K562 (cell line): Measurements from ENCODE around the gene RAD50. TPM values are rescaled to one million over a fixed set of nuclear protein-coding genes. Genes with fewer than 3 reads are reported as not detected.

ENCODE experiments used
- E2F3 ChIP-seq: fragments of 250-450 bp; sonication (Bioruptor Pico); IDR thresholded peaks from 2 replicates; pipeline ENCODE4 v1.4.0; 2020; ENCODE audit warnings: mild to moderate bottlenecking
- GABPB2 ChIP-seq: fragments of 250-450 bp; sonication (Bioruptor Pico); conservative IDR thresholded peaks from 2 replicates; pipeline ENCODE4 v1.5.1; 2021; ENCODE audit warnings: mild to moderate bottlenecking
- POLR2A ChIP-seq: fragments of 450-650 bp; conservative IDR thresholded peaks from 2 replicates; pipeline ENCODE4 v1.6.1; 2016
- RAD51 ChIP-seq: fragments of 450-650 bp; IDR thresholded peaks from 2 replicates; pipeline ENCODE4 v1.7.1; 2016; ENCODE audit warnings: low read depth, mild to moderate bottlenecking, borderline replicate concordance
- ZBTB17 ChIP-seq: fragments of 450-650 bp; formaldehyde crosslinking; IDR thresholded peaks from 2 replicates; pipeline ENCODE4 v1.4.0; 2020; ENCODE audit warnings: mild to moderate bottlenecking
- ZNF347 ChIP-seq: fragments of 450-650 bp; formaldehyde crosslinking; IDR thresholded peaks from 2 replicates; pipeline ENCODE4 v1.4.0; 2020; ENCODE audit warnings: low read depth, mild to moderate bottlenecking, moderate library complexity
- polyA plus RNA-seq, 8 experiments: library from polyadenylated mRNA; depleted of rRNA in 4 of 8; stranded (reverse) in 5 of 8; unstranded in 3 of 8; fragments of >200 nt; fragmentation: Nextera tagmentation in 2 of 8; fragmentation: Illumina TruSeq in 1 of 8; extraction: Ambion mirVana in 2 of 8; extraction: Trizol in 1 of 8; gene quantifications; 2 replicates each; pipeline versions ENCODE4 v1.2.1 to v1.2.3, GENCODE V29; 2011 to 2014; ENCODE audit warnings: inconsistent platforms in 1 of 8, missing spikeins in 1 of 8
- total RNA-seq, 7 experiments: library from RNA; depleted of rRNA in 6 of 7; stranded (reverse); fragments of >200 nt in 6 of 7; fragmentation: Illumina TruSeq in 2 of 7; extraction: Trizol in 2 of 7; gene quantifications; 2 replicates each; pipeline versions ENCODE4 v1.2.1 to v1.2.3, GENCODE V29; 2011 to 2021; ENCODE audit warnings: low replicate concordance in 1 of 7
- TF ChIP-seq, protein P1 (sequence below): fragments of 450-650 bp; IDR thresholded peaks from 2 replicates; pipeline ENCODE4 v1.6.1; 2016; ENCODE audit warnings: mild to moderate bottlenecking, moderate library complexity
- TF ChIP-seq, protein P2 (sequence below): sonication (generic); IDR thresholded peaks from 2 replicates; pipeline ENCODE4 v1.6.1; 2016
- TF ChIP-seq, protein P3 (sequence below): sonication (generic); formaldehyde crosslinking; IDR thresholded peaks from 2 replicates; pipeline ENCODE4 v1.8.0; 2023; ENCODE audit warnings: mild to moderate bottlenecking, missing genetic modification reagents
- TF ChIP-seq, protein P4 (sequence below), 2 experiments: IDR thresholded peaks; 2 replicates each; pipeline ENCODE4 v1.6.1; 2011; ENCODE audit warnings: borderline replicate concordance in 1 of 2, control low read depth in 1 of 2, low read depth in 1 of 2, low read length in 1 of 2, mild to moderate bottlenecking in 1 of 2, mixed read lengths in 1 of 2, moderate library complexity in 1 of 2; ENCODE audit not compliant: insufficient read depth in 1 of 2, insufficient read length in 1 of 2, poor library complexity in 1 of 2, severe bottlenecking in 1 of 2; ENCODE audit errors: extremely low read depth in 1 of 2

RAD50 gene
- total and polyA plus RNA-seq, 9 of the 15 experiments (the other 6 are each of a cell fraction or from before 2014, with no cell fraction given): 15.3 to 74.2 (median 44.1) TPM

DNA sequence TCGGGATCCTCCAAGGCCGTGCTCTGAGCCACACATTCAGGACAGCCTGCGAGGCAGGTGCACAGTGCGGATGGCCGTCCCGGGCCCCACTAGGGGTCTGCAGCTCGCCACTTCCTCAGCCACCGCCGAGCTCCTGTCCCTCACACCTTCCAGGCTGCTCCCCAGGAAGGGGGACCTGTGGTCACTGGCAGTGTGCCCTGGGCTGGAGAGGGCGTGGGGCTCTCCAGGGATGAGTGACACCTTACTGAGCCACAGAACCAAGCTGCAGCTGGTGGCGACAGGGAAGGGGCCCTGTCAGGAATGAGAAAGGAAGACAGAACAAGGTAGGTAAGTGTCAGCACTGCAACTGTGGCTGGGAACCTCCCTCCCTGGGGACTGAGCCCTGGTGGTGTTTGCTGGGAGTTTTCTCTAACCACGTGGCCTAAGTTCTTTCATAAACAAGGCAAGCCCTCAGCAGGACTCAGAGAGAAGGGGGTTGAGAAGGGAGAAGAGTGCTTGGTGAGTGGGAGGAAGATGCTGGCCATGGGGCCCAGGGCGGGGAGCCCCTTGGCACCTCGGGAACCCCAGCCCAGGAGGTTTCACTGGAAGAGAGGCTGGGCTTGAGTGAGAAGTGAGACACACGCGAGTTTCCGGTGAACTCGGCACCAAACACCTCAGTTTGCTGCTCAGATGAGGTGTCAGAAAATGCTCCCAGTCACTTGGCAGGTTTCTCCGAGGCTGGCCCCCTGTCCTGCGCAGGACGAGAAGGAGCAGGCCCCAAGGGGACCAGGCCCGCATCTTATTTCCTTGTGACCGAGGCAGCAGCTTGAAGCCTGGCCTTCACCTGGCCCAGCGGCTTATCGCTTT lies 106.4 kb downstream of the RAD50 start (continued):
- TF ChIP-seq, protein P1, sequence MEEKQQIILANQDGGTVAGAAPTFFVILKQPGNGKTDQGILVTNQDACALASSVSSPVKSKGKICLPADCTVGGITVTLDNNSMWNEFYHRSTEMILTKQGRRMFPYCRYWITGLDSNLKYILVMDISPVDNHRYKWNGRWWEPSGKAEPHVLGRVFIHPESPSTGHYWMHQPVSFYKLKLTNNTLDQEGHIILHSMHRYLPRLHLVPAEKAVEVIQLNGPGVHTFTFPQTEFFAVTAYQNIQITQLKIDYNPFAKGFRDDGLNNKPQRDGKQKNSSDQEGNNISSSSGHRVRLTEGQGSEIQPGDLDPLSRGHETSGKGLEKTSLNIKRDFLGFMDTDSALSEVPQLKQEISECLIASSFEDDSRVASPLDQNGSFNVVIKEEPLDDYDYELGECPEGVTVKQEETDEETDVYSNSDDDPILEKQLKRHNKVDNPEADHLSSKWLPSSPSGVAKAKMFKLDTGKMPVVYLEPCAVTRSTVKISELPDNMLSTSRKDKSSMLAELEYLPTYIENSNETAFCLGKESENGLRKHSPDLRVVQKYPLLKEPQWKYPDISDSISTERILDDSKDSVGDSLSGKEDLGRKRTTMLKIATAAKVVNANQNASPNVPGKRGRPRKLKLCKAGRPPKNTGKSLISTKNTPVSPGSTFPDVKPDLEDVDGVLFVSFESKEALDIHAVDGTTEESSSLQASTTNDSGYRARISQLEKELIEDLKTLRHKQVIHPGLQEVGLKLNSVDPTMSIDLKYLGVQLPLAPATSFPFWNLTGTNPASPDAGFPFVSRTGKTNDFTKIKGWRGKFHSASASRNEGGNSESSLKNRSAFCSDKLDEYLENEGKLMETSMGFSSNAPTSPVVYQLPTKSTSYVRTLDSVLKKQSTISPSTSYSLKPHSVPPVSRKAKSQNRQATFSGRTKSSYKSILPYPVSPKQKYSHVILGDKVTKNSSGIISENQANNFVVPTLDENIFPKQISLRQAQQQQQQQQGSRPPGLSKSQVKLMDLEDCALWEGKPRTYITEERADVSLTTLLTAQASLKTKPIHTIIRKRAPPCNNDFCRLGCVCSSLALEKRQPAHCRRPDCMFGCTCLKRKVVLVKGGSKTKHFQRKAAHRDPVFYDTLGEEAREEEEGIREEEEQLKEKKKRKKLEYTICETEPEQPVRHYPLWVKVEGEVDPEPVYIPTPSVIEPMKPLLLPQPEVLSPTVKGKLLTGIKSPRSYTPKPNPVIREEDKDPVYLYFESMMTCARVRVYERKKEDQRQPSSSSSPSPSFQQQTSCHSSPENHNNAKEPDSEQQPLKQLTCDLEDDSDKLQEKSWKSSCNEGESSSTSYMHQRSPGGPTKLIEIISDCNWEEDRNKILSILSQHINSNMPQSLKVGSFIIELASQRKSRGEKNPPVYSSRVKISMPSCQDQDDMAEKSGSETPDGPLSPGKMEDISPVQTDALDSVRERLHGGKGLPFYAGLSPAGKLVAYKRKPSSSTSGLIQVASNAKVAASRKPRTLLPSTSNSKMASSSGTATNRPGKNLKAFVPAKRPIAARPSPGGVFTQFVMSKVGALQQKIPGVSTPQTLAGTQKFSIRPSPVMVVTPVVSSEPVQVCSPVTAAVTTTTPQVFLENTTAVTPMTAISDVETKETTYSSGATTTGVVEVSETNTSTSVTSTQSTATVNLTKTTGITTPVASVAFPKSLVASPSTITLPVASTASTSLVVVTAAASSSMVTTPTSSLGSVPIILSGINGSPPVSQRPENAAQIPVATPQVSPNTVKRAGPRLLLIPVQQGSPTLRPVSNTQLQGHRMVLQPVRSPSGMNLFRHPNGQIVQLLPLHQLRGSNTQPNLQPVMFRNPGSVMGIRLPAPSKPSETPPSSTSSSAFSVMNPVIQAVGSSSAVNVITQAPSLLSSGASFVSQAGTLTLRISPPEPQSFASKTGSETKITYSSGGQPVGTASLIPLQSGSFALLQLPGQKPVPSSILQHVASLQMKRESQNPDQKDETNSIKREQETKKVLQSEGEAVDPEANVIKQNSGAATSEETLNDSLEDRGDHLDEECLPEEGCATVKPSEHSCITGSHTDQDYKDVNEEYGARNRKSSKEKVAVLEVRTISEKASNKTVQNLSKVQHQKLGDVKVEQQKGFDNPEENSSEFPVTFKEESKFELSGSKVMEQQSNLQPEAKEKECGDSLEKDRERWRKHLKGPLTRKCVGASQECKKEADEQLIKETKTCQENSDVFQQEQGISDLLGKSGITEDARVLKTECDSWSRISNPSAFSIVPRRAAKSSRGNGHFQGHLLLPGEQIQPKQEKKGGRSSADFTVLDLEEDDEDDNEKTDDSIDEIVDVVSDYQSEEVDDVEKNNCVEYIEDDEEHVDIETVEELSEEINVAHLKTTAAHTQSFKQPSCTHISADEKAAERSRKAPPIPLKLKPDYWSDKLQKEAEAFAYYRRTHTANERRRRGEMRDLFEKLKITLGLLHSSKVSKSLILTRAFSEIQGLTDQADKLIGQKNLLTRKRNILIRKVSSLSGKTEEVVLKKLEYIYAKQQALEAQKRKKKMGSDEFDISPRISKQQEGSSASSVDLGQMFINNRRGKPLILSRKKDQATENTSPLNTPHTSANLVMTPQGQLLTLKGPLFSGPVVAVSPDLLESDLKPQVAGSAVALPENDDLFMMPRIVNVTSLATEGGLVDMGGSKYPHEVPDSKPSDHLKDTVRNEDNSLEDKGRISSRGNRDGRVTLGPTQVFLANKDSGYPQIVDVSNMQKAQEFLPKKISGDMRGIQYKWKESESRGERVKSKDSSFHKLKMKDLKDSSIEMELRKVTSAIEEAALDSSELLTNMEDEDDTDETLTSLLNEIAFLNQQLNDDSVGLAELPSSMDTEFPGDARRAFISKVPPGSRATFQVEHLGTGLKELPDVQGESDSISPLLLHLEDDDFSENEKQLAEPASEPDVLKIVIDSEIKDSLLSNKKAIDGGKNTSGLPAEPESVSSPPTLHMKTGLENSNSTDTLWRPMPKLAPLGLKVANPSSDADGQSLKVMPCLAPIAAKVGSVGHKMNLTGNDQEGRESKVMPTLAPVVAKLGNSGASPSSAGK: peak; percentile 83
- TF ChIP-seq, protein P2, sequence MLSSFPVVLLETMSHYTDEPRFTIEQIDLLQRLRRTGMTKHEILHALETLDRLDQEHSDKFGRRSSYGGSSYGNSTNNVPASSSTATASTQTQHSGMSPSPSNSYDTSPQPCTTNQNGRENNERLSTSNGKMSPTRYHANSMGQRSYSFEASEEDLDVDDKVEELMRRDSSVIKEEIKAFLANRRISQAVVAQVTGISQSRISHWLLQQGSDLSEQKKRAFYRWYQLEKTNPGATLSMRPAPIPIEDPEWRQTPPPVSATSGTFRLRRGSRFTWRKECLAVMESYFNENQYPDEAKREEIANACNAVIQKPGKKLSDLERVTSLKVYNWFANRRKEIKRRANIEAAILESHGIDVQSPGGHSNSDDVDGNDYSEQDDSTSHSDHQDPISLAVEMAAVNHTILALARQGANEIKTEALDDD: no peak
- TF ChIP-seq ZNF347 (no peak), RAD51 (peak; percentile 65; the same call in 1 of the 2 replicates), GABPB2 (CRISPR knock-in tag) (no peak), POLR2A (0 out of 2 replicates have a peak, but pooled peaks have one; percentile 38), ZBTB17 (CRISPR knock-in tag) (peak; percentile 79), E2F3 (peak; percentile 39; the same call in 1 of the 2 replicates)
- TF ChIP-seq, protein P3, sequence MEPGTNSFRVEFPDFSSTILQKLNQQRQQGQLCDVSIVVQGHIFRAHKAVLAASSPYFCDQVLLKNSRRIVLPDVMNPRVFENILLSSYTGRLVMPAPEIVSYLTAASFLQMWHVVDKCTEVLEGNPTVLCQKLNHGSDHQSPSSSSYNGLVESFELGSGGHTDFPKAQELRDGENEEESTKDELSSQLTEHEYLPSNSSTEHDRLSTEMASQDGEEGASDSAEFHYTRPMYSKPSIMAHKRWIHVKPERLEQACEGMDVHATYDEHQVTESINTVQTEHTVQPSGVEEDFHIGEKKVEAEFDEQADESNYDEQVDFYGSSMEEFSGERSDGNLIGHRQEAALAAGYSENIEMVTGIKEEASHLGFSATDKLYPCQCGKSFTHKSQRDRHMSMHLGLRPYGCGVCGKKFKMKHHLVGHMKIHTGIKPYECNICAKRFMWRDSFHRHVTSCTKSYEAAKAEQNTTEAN: no peak
- TF ChIP-seq, protein P4, sequence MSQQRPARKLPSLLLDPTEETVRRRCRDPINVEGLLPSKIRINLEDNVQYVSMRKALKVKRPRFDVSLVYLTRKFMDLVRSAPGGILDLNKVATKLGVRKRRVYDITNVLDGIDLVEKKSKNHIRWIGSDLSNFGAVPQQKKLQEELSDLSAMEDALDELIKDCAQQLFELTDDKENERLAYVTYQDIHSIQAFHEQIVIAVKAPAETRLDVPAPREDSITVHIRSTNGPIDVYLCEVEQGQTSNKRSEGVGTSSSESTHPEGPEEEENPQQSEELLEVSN (IDR thresholded peaks at IDR 0.05; ENCODE audit: borderline replicate concordance in 1 of 2, extremely low read depth in 1 of 2, insufficient read depth in 1 of 2, insufficient read length in 1 of 2, low read depth in 1 of 2, low read length in 1 of 2, poor library complexity in 1 of 2, severe bottlenecking in 1 of 2): peak in 1 of 2 experiments; percentile 27
